A673 (cell line): ENCODE results near the gene TCL1B.

Experiments
- CTCF ChIP-seq: fragments of 300-800, 200-600 bp; sonication (generic); conservative IDR thresholded peaks from 2 replicates; pipeline ENCODE4 v1.5.1; 2017; ENCODE audit warnings: low read depth, mild to moderate bottlenecking, antibody characterized with exemption, low read length, moderate library complexity, mixed read lengths
- EZH2 ChIP-seq: fragments of 200-600 bp; sonication (generic); IDR thresholded peaks from 2 replicates; pipeline ENCODE4 v1.6.1; 2017; ENCODE audit warnings: borderline replicate concordance, low read depth, mild to moderate bottlenecking, mixed read lengths, antibody characterized with exemption, low read length; ENCODE audit not compliant: poor library complexity, severe bottlenecking

GRCh38 chr14:95707327-95707726 lies 21.1 kb downstream of the TCL1B start:
- TF ChIP-seq CTCF (no peak), EZH2 (no peak)
